Mesenchymal stem cell (in vitro differentiated cells and primary cell): ENCODE data around the gene STX16.

ENCODE experiments used
- DNase-seq: peaks from one replicate; pipeline ENCODE4 v3.0.0-alpha.2; 2013
- H2AFZ ChIP-seq: one replicate; pipeline ENCODE4 v1.6.1; 2013; ENCODE audit warnings: low read depth, mild to moderate bottlenecking, control low read depth, inconsistent platforms, low read length, moderate library complexity
- H2AK5ac ChIP-seq: 2 replicates; pipeline ENCODE4 v1.6.1; 2013; ENCODE audit warnings: low read length, moderate library complexity, mild to moderate bottlenecking, inconsistent platforms; ENCODE audit not compliant: severe bottlenecking
- H2BK120ac ChIP-seq: one replicate; pipeline ENCODE4 v1.6.1; 2013; ENCODE audit warnings: low read depth, mild to moderate bottlenecking, inconsistent platforms, low read length, moderate library complexity
- H2BK12ac ChIP-seq, 2 experiments: one replicate each; pipeline ENCODE4 v1.6.1; 2013; ENCODE audit warnings: inconsistent platforms in 2 of 2, low read length in 2 of 2, mild to moderate bottlenecking in 2 of 2, moderate library complexity in 2 of 2, control low read depth in 1 of 2
- H2BK15ac ChIP-seq: one replicate; pipeline ENCODE4 v1.6.1; 2013; ENCODE audit warnings: mild to moderate bottlenecking, low read depth, inconsistent platforms; ENCODE audit not compliant: poor library complexity, severe bottlenecking
- H2BK5ac ChIP-seq: 2 replicates; pipeline ENCODE4 v1.6.1; 2013; ENCODE audit warnings: low read depth, mild to moderate bottlenecking, low read length, control low read depth, inconsistent platforms; ENCODE audit not compliant: poor library complexity, severe bottlenecking
- H3K14ac ChIP-seq, 2 experiments: one replicate each; pipeline ENCODE4 v1.6.1; 2013; ENCODE audit warnings: inconsistent platforms in 2 of 2, low read length in 2 of 2, control low read depth in 1 of 2, mild to moderate bottlenecking in 1 of 2, moderate library complexity in 1 of 2
- H3K18ac ChIP-seq, 2 experiments: one replicate each; pipeline ENCODE4 v1.6.1; 2013; ENCODE audit warnings: inconsistent platforms in 2 of 2, low read length in 2 of 2, control low read depth in 1 of 2, low read depth in 1 of 2, mild to moderate bottlenecking in 1 of 2
- H3K23ac ChIP-seq, 2 experiments: one replicate each; pipeline ENCODE4 v1.6.1; 2013; ENCODE audit warnings: inconsistent platforms in 2 of 2, low read length in 2 of 2, mild to moderate bottlenecking in 2 of 2, moderate library complexity in 2 of 2, control low read depth in 1 of 2
- H3K27ac ChIP-seq: 2 replicates; pipeline ENCODE4 v1.5.1; 2013; ENCODE audit warnings: mild to moderate bottlenecking, moderate library complexity, low read length, control low read depth, inconsistent platforms; ENCODE audit not compliant: poor library complexity, severe bottlenecking
- H3K27me3 ChIP-seq, 2 experiments: 2 replicates each; pipeline versions ENCODE4 v1.6.1 to v1.7.0; 2013; ENCODE audit warnings: low read length in 2 of 2, mild to moderate bottlenecking in 2 of 2, moderate library complexity in 2 of 2, control low read depth in 1 of 2, inconsistent platforms in 1 of 2; ENCODE audit not compliant: control insufficient read depth in 1 of 2, insufficient read depth in 1 of 2
- H3K36me3 ChIP-seq, 2 experiments: 2 replicates each; pipeline versions ENCODE4 v1.6.1 to v1.7.0; 2013; ENCODE audit warnings: low read length in 2 of 2, control low read depth in 1 of 2, inconsistent platforms in 1 of 2, low read depth in 1 of 2, mild to moderate bottlenecking in 1 of 2; ENCODE audit not compliant: insufficient read depth in 2 of 2, control insufficient read depth in 1 of 2
- H3K4ac ChIP-seq, 2 experiments: one replicate each; pipeline ENCODE4 v1.6.1; 2013; ENCODE audit warnings: inconsistent platforms in 2 of 2, low read length in 2 of 2, mild to moderate bottlenecking in 2 of 2, moderate library complexity in 2 of 2, control low read depth in 1 of 2, low read depth in 1 of 2
- H3K4me1 ChIP-seq: 2 replicates; pipeline ENCODE4 v1.6.1; 2013; ENCODE audit warnings: low read depth, low read length, control low read depth; ENCODE audit not compliant: control insufficient read depth, insufficient read depth
- H3K4me2 ChIP-seq: 2 replicates; pipeline ENCODE4 v1.6.1; 2013; ENCODE audit warnings: low read length, mild to moderate bottlenecking, inconsistent platforms; ENCODE audit not compliant: poor library complexity, severe bottlenecking
- H3K4me3 ChIP-seq, 2 experiments: 2 replicates each; pipeline versions ENCODE4 v1.5.1 to v1.7.0; 2013; ENCODE audit warnings: low read length in 2 of 2, mild to moderate bottlenecking in 2 of 2, control low read depth in 1 of 2, low read depth in 1 of 2; ENCODE audit not compliant: insufficient read depth in 1 of 2
- H3K79me1 ChIP-seq: replicated peaks from 2 replicates; pipeline ENCODE4 v1.6.1; 2013; ENCODE audit warnings: mild to moderate bottlenecking, control low read depth, low read length, inconsistent platforms; ENCODE audit not compliant: poor library complexity, severe bottlenecking
- H3K9ac ChIP-seq: 2 replicates; pipeline ENCODE4 v1.7.0; 2013; ENCODE audit warnings: mild to moderate bottlenecking, low read length, moderate library complexity
- H3K9me3 ChIP-seq: 2 replicates; pipeline ENCODE4 v1.7.0; 2013; ENCODE audit warnings: mild to moderate bottlenecking, low read length; ENCODE audit not compliant: control insufficient read depth
- H4K8ac ChIP-seq: one replicate; pipeline ENCODE4 v1.6.1; 2013; ENCODE audit warnings: inconsistent platforms, mild to moderate bottlenecking, low read length, moderate library complexity
- H4K91ac ChIP-seq: one replicate; pipeline ENCODE4 v1.6.1; 2013; ENCODE audit warnings: mild to moderate bottlenecking, low read length, inconsistent platforms
- WGBS: methylation state at CpG from one replicate; pipeline ENCODE4 v1.1.7; 2013; ENCODE audit warnings: mixed read lengths; 5-methylcytosine and 5-hydroxymethylcytosine counted together

STX16 gene

DNA sequence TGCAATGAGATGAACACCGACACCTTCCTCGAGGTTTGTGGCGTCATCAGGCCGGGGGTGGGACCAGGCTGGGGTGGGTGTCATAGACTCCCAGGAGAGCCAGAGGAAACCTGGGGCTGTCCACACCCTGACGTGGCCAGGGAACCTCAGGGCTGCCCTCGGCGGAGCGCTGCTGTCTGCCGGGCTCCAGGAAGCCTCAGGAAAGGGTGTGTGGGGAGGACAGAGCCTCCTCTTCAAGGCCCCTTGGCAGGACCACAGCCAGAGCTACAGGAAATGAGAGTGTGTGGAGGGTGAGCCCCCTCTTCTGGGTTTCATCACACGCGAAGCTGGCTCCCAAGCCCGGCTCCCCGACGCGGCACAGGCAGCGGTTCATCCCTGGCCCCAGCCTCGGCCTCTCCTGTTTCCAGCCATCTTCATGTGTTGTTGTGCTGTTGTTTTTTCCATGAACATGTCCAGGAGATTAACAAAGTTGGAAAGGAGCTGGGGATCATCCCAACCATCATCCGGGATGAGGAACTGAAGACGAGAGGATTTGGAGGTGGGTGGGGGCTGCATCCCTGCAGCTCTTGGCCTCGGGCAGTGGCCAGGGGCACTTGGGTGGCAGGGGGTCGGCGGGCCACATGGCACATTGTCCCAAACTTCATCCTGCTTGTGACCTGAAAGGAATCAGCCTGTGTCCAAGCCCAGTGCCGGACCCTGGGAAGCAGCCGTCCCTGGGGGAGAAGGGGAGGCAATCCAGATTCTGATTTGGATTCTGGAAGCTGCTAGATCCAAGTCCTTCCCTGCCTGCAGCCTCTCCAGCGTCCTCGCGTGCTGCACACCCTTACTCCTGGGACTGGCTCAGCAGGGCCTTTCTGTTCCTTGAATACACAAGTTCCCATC, 47.9 kb downstream of the STX16 start:
- no peak overlapping the region for H2BK5ac ChIP-seq
- no peak overlapping the region for H4K8ac ChIP-seq
- no peak overlapping the region for H3K27ac ChIP-seq
- peaks cover 27% of the 10 kb centered on the region for H3K4me1 ChIP-seq
- DNase-seq, result no peak
- no peaks in the 10 kb centered on the region for H3K27me3 ChIP-seq
- H3K18ac ChIP-seq, result no peak overlapping the region
- 94% methylated on average over 27 of the region's 27 CpGs for WGBS
- H3K4ac ChIP-seq, result no peak overlapping the region
- H4K91ac ChIP-seq, result no peak overlapping the region
- H3K9ac ChIP-seq, result peak overlapping the region; percentile 67
- no peak overlapping the region for H3K14ac ChIP-seq
- H2BK15ac ChIP-seq, result no peak overlapping the region
- no peaks in the 10 kb centered on the region for H3K9me3 ChIP-seq
- no peak overlapping the region for H2BK12ac ChIP-seq
- H2BK120ac ChIP-seq, result no peak overlapping the region
- H3K4me2 ChIP-seq, result no peak overlapping the region
- no peak overlapping the region for H3K23ac ChIP-seq
- H3K79me1 ChIP-seq, result peaks cover 39% of the 10 kb centered on the region
- no peak overlapping the region for H2AK5ac ChIP-seq
- peak overlapping the region in 1 of 2 experiments; percentile 12 for H3K4me3 ChIP-seq
- H3K36me3 ChIP-seq, result peaks cover 84 to 94% of the 10 kb centered on the region in 2 experiments
- H2AFZ ChIP-seq, result no peak overlapping the region

DNA sequence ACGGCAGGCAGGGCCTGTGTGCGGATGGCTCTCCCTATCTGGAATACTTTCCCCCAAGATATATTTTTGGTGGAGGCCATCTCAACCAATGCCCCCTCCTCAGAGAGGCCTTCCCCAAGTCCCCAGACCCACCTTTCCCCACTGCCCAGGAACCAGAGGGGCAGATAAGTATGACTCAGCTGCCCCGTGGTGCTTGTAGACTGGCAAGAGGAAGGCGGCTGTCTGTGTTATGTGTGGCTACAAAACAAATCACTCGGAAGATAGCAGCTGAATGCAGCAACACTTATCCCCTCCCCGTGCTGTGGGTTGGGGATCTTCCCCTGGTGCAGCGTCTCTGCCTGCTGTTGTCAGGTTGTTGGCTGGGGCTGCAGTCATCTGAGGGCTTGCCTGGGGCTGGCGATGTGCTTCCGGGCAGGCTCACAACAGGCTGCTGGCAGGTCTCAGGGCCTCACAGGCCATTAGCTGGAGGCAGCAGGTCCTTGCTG, 48.6 kb downstream of the STX16 start:
- Histone ChIP-seq H3K79me1 (peaks cover 33% of the 10 kb centered on the region), H2AK5ac (no peak overlapping the region), H2BK5ac (no peak overlapping the region), H3K23ac (no peak overlapping the region), H3K4me3 (peak overlapping the region in 1 of 2 experiments; percentile 12), H3K9me3 (no peaks in the 10 kb centered on the region), H3K18ac (no peak overlapping the region), H3K14ac (no peak overlapping the region), H4K91ac (no peak overlapping the region), H3K27ac (no peak overlapping the region), H4K8ac (no peak overlapping the region), H3K27me3 (no peaks in the 10 kb centered on the region), H2BK120ac (no peak overlapping the region), H3K4me1 (peaks cover 21% of the 10 kb centered on the region), H2AFZ (no peak overlapping the region), H2BK15ac (no peak overlapping the region), H2BK12ac (no peak overlapping the region), H3K4ac (no peak overlapping the region), H3K4me2 (no peak overlapping the region), H3K9ac (peak overlapping the region; percentile 67), H3K36me3 (peaks cover 84 to 90% of the 10 kb centered on the region in 2 experiments)
- WGBS, result 95% methylated on average over 9 of the region's 9 CpGs
- no peak for DNase-seq

DNA sequence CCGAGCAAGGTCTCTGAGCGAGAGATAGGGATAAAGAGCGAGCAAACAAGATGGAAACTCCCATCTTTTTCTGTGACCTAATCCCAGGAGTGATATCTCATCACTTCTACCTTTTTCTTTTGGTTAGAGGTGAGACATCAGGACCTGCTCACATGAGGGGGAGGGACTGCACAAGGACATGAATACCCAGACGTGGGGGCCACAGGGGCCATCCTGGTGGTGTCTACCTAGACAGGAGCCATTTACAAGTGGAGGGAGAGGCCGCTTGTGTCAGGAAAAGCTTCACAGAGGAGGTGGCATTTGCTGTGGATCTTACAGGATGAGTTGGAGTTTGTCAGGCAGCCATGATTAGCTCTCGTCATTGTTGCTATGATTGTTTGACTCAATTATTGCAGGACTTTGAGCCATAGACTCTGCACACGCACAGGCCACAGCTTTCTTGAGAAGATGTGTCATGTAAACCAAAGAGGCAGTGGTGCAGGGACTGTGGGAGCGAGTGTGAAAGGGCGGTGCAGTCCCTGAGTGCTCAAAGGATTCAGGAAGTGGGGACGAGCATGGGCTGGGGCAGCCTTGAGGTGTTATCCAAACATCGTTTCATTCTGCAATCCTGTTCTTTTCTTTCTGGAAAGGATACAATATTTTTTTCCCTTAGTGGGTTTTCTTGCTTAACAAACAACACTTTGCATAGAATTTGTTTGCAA, 49.2 kb downstream of the STX16 start:
- Histone ChIP-seq H2AFZ (no peak overlapping the region), H3K4me2 (no peak overlapping the region), H3K79me1 (peaks cover 28% of the 10 kb centered on the region), H3K4me1 (peaks cover 16% of the 10 kb centered on the region), H3K9ac (peak overlapping the region; percentile 67), H3K4ac (no peak overlapping the region), H3K14ac (no peak overlapping the region), H2AK5ac (no peak overlapping the region), H2BK15ac (no peak overlapping the region), H3K27me3 (no peaks in the 10 kb centered on the region), H3K18ac (no peak overlapping the region), H2BK120ac (no peak overlapping the region), H4K8ac (no peak overlapping the region), H3K36me3 (peaks cover 84 to 87% of the 10 kb centered on the region in 2 experiments), H2BK12ac (no peak overlapping the region), H3K23ac (no peak overlapping the region), H2BK5ac (no peak overlapping the region), H3K9me3 (no peaks in the 10 kb centered on the region), H3K4me3 (no peak overlapping the region), H3K27ac (no peak overlapping the region), H4K91ac (no peak overlapping the region)
- WGBS, result 88% methylated on average over 10 of the region's 11 CpGs
- no peak for DNase-seq

DNA sequence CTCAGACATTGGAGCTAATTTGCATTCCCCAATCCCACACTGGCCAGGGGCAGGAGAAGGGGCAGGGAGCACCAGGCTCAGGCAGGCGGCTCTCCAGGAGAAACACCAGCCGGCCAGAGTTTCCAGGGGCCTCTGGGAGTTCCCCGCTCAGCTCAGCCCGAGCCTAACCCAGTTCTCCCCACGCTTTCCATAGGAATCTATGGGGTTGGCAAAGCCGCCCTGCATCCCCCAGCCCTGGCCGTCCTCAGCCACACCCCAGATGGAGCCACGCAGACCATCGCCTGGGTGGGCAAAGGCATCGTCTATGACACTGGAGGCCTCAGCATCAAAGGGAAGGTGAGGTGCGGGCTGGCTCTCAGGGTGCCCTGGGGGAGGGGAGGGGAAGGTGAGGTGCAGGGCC, 49.7 kb downstream of the STX16 start:
- H3K9me3 ChIP-seq, result no peaks in the 10 kb centered on the region
- WGBS, result 97% methylated on average over 11 of the region's 11 CpGs

More for the DNA sequence above, 49.7 kb downstream of the STX16 start:
- Histone ChIP-seq H3K18ac (no peak overlapping the region), H2AK5ac (no peak overlapping the region), H3K23ac (no peak overlapping the region), H2AFZ (no peak overlapping the region), H3K27me3 (no peaks in the 10 kb centered on the region), H3K4me2 (no peak overlapping the region), H3K9ac (peak overlapping the region; percentile 46), H4K91ac (no peak overlapping the region), H2BK120ac (no peak overlapping the region), H3K4me3 (no peak overlapping the region), H3K14ac (no peak overlapping the region), H2BK12ac (no peak overlapping the region), H3K36me3 (peaks cover 84 to 85% of the 10 kb centered on the region in 2 experiments), H3K4ac (no peak overlapping the region), H2BK15ac (no peak overlapping the region), H3K27ac (no peak overlapping the region), H3K4me1 (peaks cover 14% of the 10 kb centered on the region), H4K8ac (no peak overlapping the region), H3K79me1 (peaks cover 29% of the 10 kb centered on the region), H2BK5ac (no peak overlapping the region)
- no peak for DNase-seq
